ENCODE data around the gene KCND1. TPM values are rescaled to one million over a fixed set of nuclear protein-coding genes. Genes with fewer than 3 reads are reported as not detected.

Gene KCND1
- total and polyA plus RNA-seq, 2 of the 4 experiments (the other 2 are of a cell fraction), result 0.36 to 1.8 TPM

- Histone ChIP-seq H3K27me3 (ENCODE audit: control insufficient read depth, insufficient read depth, low read length) (no peaks in the 10 kb centered on the region), H3K18ac (ENCODE audit: low read depth, low read length) (no peak overlapping the region), H2BK120ac (ENCODE audit: low read depth, low read length) (no peak overlapping the region), H2AK5ac (ENCODE audit: low read depth, low read length) (no peak overlapping the region), H2AK9ac (replicated peaks; ENCODE audit: low read depth, low read length, poor library complexity) (no peak overlapping the region), H3K14ac (replicated peaks; ENCODE audit: low read depth, low read length) (no peak overlapping the region), H3K9me3 (ENCODE audit: control insufficient read depth, insufficient read depth, low read length) (0 out of 2 replicates have a peak, but pooled peaks cover 2% of the 10 kb centered on the region), H2BK15ac (ENCODE audit: low read depth, low read length) (no peak overlapping the region), H3K23ac (ENCODE audit: low read depth, low read length) (no peak overlapping the region), H3K4ac (ENCODE audit: low read depth, low read length) (no peak overlapping the region), H3K9me1 (ENCODE audit: insufficient read depth, low read length) (no peaks in the 10 kb centered on the region), H4K20me1 (ENCODE audit: insufficient read depth, low read length) (no peaks in the 10 kb centered on the region), H3K36me3 (ENCODE audit: control insufficient read depth, insufficient read depth, low read length) (no peaks in the 10 kb centered on the region), H4K5ac (ENCODE audit: low read depth, low read length) (no peak overlapping the region), H3K4me3 (ENCODE audit: insufficient read depth, low read depth, low read length) (no peak overlapping the region), H2BK20ac (ENCODE audit: low read depth, low read length) (no peak overlapping the region), H4K8ac (ENCODE audit: low read depth in 2 of 2, low read length in 2 of 2) (no peak overlapping the region), H3K27ac (ENCODE audit: insufficient read depth, low read length) (no peak overlapping the region), H2AFZ (replicated peaks; ENCODE audit: low read length, poor library complexity) (no peak overlapping the region), H3K4me2 (ENCODE audit: low read depth, low read length) (no peak overlapping the region), H3K56ac (ENCODE audit: extremely low read depth, insufficient read depth, low read length) (no peak overlapping the region), H3K4me1 (ENCODE audit: control insufficient read depth, insufficient read depth, low read length) (peaks cover 4% of the 10 kb centered on the region; the same call in 1 of the 2 replicates), H3K79me1 (ENCODE audit: low read depth in 1 of 2, low read length in 2 of 2) (no peaks in the 10 kb centered on the region), H3K9ac (ENCODE audit: low read depth, low read length) (no peak overlapping the region), H4K91ac (ENCODE audit: insufficient read depth, low read depth, low read length) (no peak overlapping the region), H2BK5ac (ENCODE audit: low read depth, low read length, poor library complexity, severe bottlenecking) (no peak overlapping the region)
- in situ Hi-C loops (cut with MboI; ENCODE audit: low sequenced_read_pairs), result loop anchor here (25.0 kb wide), 1 partner anchor 94 kb away; the partner anchor contains the start of genes CCDC120 and PRAF2
- no peak for DNase-seq
- dilution Hi-C loops (cut with HindIII; ENCODE audit: low sequenced_read_pairs, unreplicated experiment), result no loop called here
- no CpG with 5 or more reads among the region's 1 CpG for WGBS, 2 experiments (ENCODE audit: extremely low coverage in 2 of 2, insufficient read length in 1 of 2)
- no peak for TF ChIP-seq RAD21 (IDR thresholded peaks at IDR 0.05; ENCODE audit: low read length)
- TF ChIP-seq BHLHE40 (IDR thresholded peaks at IDR 0.05; ENCODE audit: low read depth, low read length), result no peak
- no peak for TF ChIP-seq SMC3 (IDR thresholded peaks at IDR 0.05; ENCODE audit: low read depth, low read length)
- TF ChIP-seq RFX5 (IDR thresholded peaks at IDR 0.05; ENCODE audit: low read depth, low read length), result no peak
- TF ChIP-seq FOS (IDR thresholded peaks at IDR 0.05; ENCODE audit: low read depth, low read length), result no peak
- TF ChIP-seq, protein P1, sequence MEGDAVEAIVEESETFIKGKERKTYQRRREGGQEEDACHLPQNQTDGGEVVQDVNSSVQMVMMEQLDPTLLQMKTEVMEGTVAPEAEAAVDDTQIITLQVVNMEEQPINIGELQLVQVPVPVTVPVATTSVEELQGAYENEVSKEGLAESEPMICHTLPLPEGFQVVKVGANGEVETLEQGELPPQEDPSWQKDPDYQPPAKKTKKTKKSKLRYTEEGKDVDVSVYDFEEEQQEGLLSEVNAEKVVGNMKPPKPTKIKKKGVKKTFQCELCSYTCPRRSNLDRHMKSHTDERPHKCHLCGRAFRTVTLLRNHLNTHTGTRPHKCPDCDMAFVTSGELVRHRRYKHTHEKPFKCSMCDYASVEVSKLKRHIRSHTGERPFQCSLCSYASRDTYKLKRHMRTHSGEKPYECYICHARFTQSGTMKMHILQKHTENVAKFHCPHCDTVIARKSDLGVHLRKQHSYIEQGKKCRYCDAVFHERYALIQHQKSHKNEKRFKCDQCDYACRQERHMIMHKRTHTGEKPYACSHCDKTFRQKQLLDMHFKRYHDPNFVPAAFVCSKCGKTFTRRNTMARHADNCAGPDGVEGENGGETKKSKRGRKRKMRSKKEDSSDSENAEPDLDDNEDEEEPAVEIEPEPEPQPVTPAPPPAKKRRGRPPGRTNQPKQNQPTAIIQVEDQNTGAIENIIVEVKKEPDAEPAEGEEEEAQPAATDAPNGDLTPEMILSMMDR (conservative IDR thresholded peaks at IDR 0.05; ENCODE audit: low read depth, low read length), result no peak
- TF ChIP-seq CHD1 (IDR thresholded peaks at IDR 0.05; ENCODE audit: low read depth, low read length), result no peak
- TF ChIP-seq USF2 (IDR thresholded peaks at IDR 0.05; ENCODE audit: low read depth, low read length), result no peak
- TF ChIP-seq MAZ (IDR thresholded peaks at IDR 0.05; ENCODE audit: borderline replicate concordance, low read depth, low read length), result no peak
- no peak for TF ChIP-seq MXI1 (IDR thresholded peaks at IDR 0.05; ENCODE audit: borderline replicate concordance, low read depth, low read length)
- TF ChIP-seq, protein P2, sequence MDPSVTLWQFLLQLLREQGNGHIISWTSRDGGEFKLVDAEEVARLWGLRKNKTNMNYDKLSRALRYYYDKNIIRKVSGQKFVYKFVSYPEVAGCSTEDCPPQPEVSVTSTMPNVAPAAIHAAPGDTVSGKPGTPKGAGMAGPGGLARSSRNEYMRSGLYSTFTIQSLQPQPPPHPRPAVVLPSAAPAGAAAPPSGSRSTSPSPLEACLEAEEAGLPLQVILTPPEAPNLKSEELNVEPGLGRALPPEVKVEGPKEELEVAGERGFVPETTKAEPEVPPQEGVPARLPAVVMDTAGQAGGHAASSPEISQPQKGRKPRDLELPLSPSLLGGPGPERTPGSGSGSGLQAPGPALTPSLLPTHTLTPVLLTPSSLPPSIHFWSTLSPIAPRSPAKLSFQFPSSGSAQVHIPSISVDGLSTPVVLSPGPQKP (IDR thresholded peaks at IDR 0.05; ENCODE audit: borderline replicate concordance, low read depth, low read length), result no peak
- no peak for TF ChIP-seq RCOR1 (IDR thresholded peaks at IDR 0.05; ENCODE audit: insufficient replicate concordance, low read length)
- no peak for TF ChIP-seq POLR2A (IDR thresholded peaks at IDR 0.05; ENCODE audit: low read depth, low read length)
- TF ChIP-seq MAFK (IDR thresholded peaks at IDR 0.05; ENCODE audit: low read depth, low read length), result no peak
- TF ChIP-seq NFE2L2 (IDR thresholded peaks at IDR 0.05; ENCODE audit: low read depth, low read length), result no peak
- no peak for TF ChIP-seq CEBPB (IDR thresholded peaks at IDR 0.05; ENCODE audit: low read depth, low read length)
- intact Hi-C loops (cut with micrococcal nuclease), result no loop called here
- BruUV-seq (replicated peaks), result no TSS peak
- ChIA-PET POLR2A (ENCODE audit: unreplicated experiment) (no interaction called here), CTCF (no interaction called here)
- ATAC-seq (ENCODE audit: low read depth), result no peak
These were observed 3.3 kb downstream of the KCND1 start for GRCh38 chrX:48968377-48968776.

Measured in IMR-90 (cell line).